PC-3 (cell line): ENCODE results near the gene SLC6A3. TPM values are rescaled to one million over a fixed set of nuclear protein-coding genes. Genes with fewer than 3 reads are reported as not detected.
"Not testable (repeated sequence)": the region's sequence is repeated elsewhere in the genome, so short reads cannot be mapped to it uniquely, and the experiment has no call there.

Experiments
- ATAC-seq: fragments of 200-7000 bp; cut with Tn5 transposase; 2 replicates; pipeline ENCODE4 v1.9.1; 2020; ENCODE audit warnings: mild to moderate bottlenecking, moderate library complexity
- BruUV-seq: library from RNA; stranded (reverse); fragments of 400-500 nt; replicated peaks from 2 replicates; lab custom pipeline; 2021; lab: Mats Ljungman, UMichigan
- CTCF ChIA-PET: fragments of 300-600 bp; sonication (Branson Sonifier 250); formaldehyde crosslinking; loops from one replicate; lab custom pipeline; 2022; ENCODE audit warnings: antibody characterized with exemption; lab: Charles Lee
- POLR2A ChIA-PET: fragments of 300-600 bp; sonication (Branson Sonifier 250); formaldehyde crosslinking; loops from one replicate; lab custom pipeline; 2022; ENCODE audit warnings: antibody characterized with exemption; ENCODE audit not compliant: unreplicated experiment; lab: Charles Lee
- DNase-seq: peaks from one replicate; pipeline ENCODE4 v3.0.0-alpha.2; 2015
- H2AFZ ChIP-seq: fragments of 300-600 bp; sonication (generic); 2 replicates; pipeline ENCODE4 v1.6.0; 2016; ENCODE audit warnings: antibody characterized with exemption, low read length
- H3F3A ChIP-seq: fragments of 300-600 bp; sonication (generic); one replicate; pipeline ENCODE4 v1.6.0; 2017; ENCODE audit warnings: antibody characterized with exemption, low read length, control low read depth, mild to moderate bottlenecking; ENCODE audit not compliant: unreplicated experiment
- H3K27ac ChIP-seq: fragments of 300-600 bp; sonication (generic); 2 replicates; pipeline ENCODE4 v1.5.1; 2016; ENCODE audit warnings: mild to moderate bottlenecking, low read length
- H3K27me3 ChIP-seq: fragments of 300-600 bp; sonication (generic); 2 replicates; pipeline ENCODE4 v1.6.1; 2016; ENCODE audit warnings: low read length, mixed read lengths
- H3K36me3 ChIP-seq: fragments of 300-600 bp; sonication (generic); 2 replicates; pipeline ENCODE4 v1.6.1; 2016; ENCODE audit warnings: low read depth, mixed run types, low read length, mixed read lengths
- H3K4me1 ChIP-seq: fragments of 300-600 bp; sonication (generic); 2 replicates; pipeline ENCODE4 v1.5.1; 2016; ENCODE audit warnings: low read length; ENCODE audit not compliant: insufficient read depth
- H3K4me2 ChIP-seq: fragments of 300-600 bp; sonication (generic); 2 replicates; pipeline ENCODE4 v1.6.0; 2016; ENCODE audit warnings: low read length
- H3K4me3 ChIP-seq: fragments of 300-600 bp; sonication (generic); 2 replicates; pipeline ENCODE4 v1.5.1; 2016; ENCODE audit warnings: mild to moderate bottlenecking, low read length, mixed read lengths
- H3K79me2 ChIP-seq: fragments of 300-600 bp; sonication (generic); 2 replicates; pipeline ENCODE4 v1.6.1; 2017; ENCODE audit warnings: low read length, mixed read lengths
- H3K9ac ChIP-seq: fragments of 300-600 bp; sonication (generic); 2 replicates; pipeline ENCODE4 v1.6.0; 2016; ENCODE audit warnings: mild to moderate bottlenecking, low read length
- H3K9me2 ChIP-seq: fragments of 300-600 bp; sonication (generic); replicated peaks from 2 replicates; pipeline ENCODE4 v1.6.1; 2016; ENCODE audit warnings: mixed run types, low read length, mixed read lengths
- H3K9me3 ChIP-seq: fragments of 300-600 bp; sonication (generic); 2 replicates; pipeline ENCODE4 v1.6.1; 2016; ENCODE audit warnings: low read length, mixed read lengths
- H4K20me1 ChIP-seq: fragments of 300-600 bp; sonication (generic); 2 replicates; pipeline ENCODE4 v1.6.1; 2016; ENCODE audit warnings: low read length, mixed read lengths
- EZH2 ChIP-seq: fragments of 300-600 bp; sonication (generic); IDR thresholded peaks from one replicate; pipeline ENCODE4 v1.6.1; 2017; ENCODE audit warnings: antibody characterized with exemption, mild to moderate bottlenecking, low read length; ENCODE audit not compliant: unreplicated experiment
- EZH2phosphoT487 ChIP-seq: fragments of 300-600 bp; sonication (generic); IDR thresholded peaks from 2 replicates; pipeline ENCODE4 v1.6.1; 2018; ENCODE audit warnings: mild to moderate bottlenecking, antibody characterized with exemption, low read length, borderline replicate concordance
- intact Hi-C: fragments of 100-400 bp; cut with micrococcal nuclease; formaldehyde crosslinking; loops from 2 replicates; pipeline ENCODE4 v1.9.0; 2023
- total RNA-seq: library from RNA; depleted of rRNA; stranded (reverse); fragments of >200 nt; gene quantifications from 2 replicates; pipeline ENCODE4 v1.2.3, GENCODE V29; 2014
- TF ChIP-seq, protein P1 (sequence below): fragments of 300-600 bp; sonication (generic); conservative IDR thresholded peaks from 2 replicates; pipeline ENCODE4 v1.5.1; 2017; ENCODE audit warnings: antibody characterized with exemption, low read depth, mild to moderate bottlenecking, low read length

SLC6A3 gene
- total RNA-seq, 1 experiment from 2014 or later = not detected

DNA sequence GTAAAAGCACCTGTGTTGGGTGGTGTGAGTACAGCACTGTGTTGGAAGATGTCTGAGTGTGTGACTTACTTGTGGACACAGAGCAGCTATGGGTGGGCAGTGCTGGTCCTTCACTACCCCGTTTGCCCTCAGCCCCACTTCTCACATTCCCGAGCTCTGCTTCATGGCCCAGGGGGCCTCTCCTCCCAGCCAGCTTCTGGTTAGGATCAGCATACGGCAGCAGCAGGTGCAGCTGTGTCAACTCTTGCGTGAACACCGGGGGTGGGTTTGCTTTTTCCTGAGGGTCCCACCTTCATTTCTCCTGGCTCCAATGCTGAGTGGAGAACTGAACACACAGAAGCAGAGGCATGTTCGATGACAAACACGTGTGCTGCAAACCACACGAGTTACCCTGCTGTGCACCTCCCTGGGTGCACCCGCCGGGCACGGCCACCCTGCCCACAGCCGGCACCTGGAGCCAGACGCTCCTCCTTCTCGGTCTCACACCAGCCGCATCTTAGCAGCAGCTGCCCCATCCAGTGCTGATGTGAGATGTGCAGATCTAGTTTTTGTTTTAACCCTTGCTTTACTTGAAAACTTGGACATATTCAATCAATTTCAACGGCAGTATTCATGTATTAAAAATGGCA is 14.9 kb upstream of the SLC6A3 start:
- ChIA-PET POLR2A (no interaction called here), CTCF (no interaction called here)
- Histone ChIP-seq H3K27ac (no peak overlapping the region), H3K79me2 (no peaks in the 10 kb centered on the region), H3K9ac (no peak overlapping the region), H3K9me2 (no peaks in the 10 kb centered on the region), H3K4me3 (no peak overlapping the region), H3F3A (no peaks in the 10 kb centered on the region), H4K20me1 (no peaks in the 10 kb centered on the region; the same call in 1 of the 2 replicates), H3K27me3 (no peaks in the 10 kb centered on the region), H3K9me3 (peaks cover 26% of the 10 kb centered on the region), H3K4me1 (no peaks in the 10 kb centered on the region), H3K4me2 (no peak overlapping the region), H2AFZ (no peak overlapping the region), H3K36me3 (peaks cover 83% of the 10 kb centered on the region)
- BruUV-seq = no TSS peak
- TF ChIP-seq EZH2phosphoT487 (no peak), EZH2 (no peak)
- TF ChIP-seq, protein P1, sequence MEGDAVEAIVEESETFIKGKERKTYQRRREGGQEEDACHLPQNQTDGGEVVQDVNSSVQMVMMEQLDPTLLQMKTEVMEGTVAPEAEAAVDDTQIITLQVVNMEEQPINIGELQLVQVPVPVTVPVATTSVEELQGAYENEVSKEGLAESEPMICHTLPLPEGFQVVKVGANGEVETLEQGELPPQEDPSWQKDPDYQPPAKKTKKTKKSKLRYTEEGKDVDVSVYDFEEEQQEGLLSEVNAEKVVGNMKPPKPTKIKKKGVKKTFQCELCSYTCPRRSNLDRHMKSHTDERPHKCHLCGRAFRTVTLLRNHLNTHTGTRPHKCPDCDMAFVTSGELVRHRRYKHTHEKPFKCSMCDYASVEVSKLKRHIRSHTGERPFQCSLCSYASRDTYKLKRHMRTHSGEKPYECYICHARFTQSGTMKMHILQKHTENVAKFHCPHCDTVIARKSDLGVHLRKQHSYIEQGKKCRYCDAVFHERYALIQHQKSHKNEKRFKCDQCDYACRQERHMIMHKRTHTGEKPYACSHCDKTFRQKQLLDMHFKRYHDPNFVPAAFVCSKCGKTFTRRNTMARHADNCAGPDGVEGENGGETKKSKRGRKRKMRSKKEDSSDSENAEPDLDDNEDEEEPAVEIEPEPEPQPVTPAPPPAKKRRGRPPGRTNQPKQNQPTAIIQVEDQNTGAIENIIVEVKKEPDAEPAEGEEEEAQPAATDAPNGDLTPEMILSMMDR = no peak
- no peak for DNase-seq
- intact Hi-C loops = no loop called here
- no peak for ATAC-seq

DNA sequence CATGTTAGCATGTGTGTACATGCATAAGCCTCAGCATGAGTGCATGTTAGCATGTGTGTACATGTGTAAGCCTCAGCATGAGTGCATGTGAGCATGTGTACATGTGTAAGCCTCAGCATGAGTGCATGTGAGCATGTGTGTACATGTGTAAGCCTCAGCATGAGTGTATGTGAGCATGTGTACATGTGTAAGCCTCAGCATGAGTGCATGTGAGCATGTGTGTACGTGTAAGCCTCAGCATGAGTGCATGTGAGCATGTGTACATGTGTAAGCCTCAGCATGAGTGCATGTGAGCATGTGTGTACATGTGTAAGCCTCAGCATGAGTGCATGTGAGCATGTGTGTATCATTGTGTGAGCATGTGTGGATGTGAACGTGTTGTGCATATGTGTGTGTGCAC is 14.2 kb upstream of the SLC6A3 start:
- H3K4me3 ChIP-seq, ATAC-seq, intact Hi-C loops, H3K4me1 ChIP-seq, POLR2A ChIA-PET, CTCF ChIA-PET, H4K20me1 ChIP-seq, H3K9me2 ChIP-seq, H3K27me3 ChIP-seq, BruUV-seq, H3K79me2 ChIP-seq, H3K27ac ChIP-seq, H3K4me2 ChIP-seq, DNase-seq, H2AFZ ChIP-seq, H3K9ac ChIP-seq, H3F3A ChIP-seq: not testable (repeated sequence)
- Histone ChIP-seq H3K36me3 (peaks cover 75% of the 10 kb centered on the region), H3K9me3 (peaks cover 26% of the 10 kb centered on the region)

DNA sequence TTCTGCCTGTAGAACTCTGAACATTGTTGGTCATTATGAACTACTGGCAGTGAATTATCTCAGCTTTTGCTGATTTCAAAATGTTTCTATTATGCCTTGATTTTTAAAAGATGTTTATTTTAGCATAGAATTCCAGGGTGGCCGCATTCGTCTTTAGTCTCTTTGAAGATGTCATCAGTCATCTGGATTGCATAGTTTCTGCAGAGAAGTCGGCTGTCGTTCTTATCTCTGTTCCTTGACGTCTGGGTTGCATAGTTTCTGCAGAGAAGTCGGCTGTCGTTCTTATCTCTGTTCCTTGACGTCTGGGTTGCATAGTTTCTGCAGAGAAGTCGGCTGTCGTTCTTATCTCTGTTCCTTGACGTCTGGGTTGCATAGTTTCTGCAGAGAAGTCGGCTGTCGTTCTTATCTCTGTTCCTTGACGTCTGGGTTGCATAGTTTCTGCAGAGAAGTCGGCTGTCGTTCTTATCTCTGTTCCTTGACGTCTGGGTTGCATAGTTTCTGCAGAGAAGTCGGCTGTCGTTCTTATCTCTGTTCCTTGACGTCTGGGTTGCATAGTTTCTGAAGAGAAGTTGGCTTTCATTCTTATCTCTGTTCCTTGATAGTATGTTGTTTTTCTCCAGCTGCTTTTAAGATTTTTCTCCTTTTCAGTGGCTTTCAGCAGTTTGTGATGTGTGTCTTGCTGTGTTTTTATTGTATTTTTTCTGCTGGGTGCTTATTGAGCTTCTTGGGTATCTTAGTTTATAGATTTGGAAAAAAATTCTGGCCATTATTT is 11.1 kb upstream of the SLC6A3 start:
- BruUV-seq, DNase-seq, intact Hi-C loops, H3F3A ChIP-seq, H3K27me3 ChIP-seq, POLR2A ChIA-PET, H3K27ac ChIP-seq, H3K4me1 ChIP-seq, H3K9ac ChIP-seq, H2AFZ ChIP-seq, H3K4me3 ChIP-seq, H3K79me2 ChIP-seq, ATAC-seq, H3K9me2 ChIP-seq, H3K4me2 ChIP-seq, H4K20me1 ChIP-seq, CTCF ChIA-PET: not testable (repeated sequence)
- Histone ChIP-seq H3K36me3 (peaks cover 44% of the 10 kb centered on the region), H3K9me3 (peaks cover 36% of the 10 kb centered on the region)
